GM18870 (cell line): Measurements from ENCODE around the gene ZNF148.
"Not testable (repeated sequence)": the region's sequence is repeated elsewhere in the genome, so short reads cannot be mapped to it uniquely, and the experiment has no call there.

Experiments
- ATAC-seq: cut with Tn5 transposase; IDR thresholded peaks from one replicate; pipeline ENCODE4 v1.9.1; 2021; ENCODE audit warnings: moderate library complexity; ENCODE audit not compliant: unreplicated experiment

Gene ZNF148

DNA sequence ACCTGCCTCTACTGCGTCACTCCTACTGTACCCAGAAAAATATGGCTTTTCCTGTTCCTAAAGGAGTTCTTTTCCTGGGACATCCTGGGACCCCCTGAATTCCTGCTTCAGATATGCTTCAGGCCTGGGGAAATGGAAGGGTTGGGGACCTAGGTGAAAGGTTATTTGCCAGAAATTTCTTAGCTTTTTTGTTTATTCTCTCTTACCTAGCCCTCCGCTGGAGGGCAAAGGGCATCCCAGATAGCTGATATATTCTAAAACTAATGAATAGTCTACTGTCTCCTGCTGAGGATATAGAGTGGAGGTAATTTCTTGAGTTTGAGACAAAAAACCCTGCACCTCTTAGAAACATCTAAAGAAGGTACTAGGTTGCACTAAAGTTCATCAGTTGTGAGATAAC, 3.6 kb upstream of the ZNF148 start:
- ATAC-seq, result no peak

DNA sequence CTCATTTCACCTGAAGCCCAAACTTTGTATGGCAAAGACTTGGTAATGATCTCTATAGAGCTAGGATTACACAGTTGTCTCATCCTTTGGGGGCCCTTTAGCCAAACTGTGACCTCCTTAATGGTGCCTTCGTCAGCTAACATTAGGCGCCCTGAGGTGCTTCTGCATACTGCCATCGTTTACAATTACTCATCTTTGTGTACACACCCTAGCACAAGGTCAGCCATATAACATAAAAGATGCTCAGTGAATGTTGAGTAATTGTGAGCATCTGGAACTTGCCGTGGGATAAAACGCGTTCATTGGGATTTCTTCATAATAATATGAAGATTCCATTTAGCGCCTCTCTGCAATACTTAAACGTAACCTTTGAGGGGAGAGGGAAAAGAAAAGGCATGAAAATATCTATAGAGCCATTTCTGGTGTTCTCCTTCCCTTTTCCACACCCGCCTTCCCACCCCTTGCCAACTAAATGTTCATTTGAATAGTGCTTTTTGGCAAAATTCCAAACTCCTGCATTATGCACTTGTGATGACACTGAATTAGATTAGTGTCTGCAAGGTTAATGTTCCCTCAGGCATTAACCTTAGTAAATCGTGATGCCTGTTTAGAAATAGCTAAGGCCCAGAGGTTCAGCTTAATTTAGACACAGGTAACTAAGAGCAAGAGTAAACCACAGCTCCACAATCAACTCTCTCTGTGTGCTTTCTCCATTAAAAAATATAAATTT, 990 bp upstream of the ZNF148 start:
- ATAC-seq, result no peak

DNA sequence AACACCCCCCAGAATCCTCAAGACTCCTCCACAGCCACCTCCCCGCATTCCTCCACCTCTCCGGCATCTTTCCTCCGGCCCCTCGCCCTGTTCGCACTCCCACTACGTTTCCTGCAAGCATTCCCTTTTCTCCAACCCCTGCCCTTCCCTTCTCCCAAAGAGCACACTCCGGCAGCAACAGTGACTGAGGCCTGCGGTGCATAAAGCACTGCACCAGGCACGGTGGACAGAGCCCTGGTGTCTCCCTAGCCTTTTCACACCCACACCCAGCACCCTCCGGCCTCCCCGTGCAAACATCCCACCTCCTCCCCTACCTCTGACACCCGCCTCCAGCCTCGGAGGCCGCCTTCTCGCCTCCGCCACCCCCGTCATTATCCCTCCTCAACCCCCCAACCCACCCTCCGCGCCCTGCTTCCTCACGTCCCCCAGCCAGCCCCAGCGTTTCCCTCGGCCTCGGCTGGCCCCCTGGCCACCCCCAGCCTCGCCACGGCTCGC, 577 bp downstream of the ZNF148 start:
- ATAC-seq, result no peak

DNA sequence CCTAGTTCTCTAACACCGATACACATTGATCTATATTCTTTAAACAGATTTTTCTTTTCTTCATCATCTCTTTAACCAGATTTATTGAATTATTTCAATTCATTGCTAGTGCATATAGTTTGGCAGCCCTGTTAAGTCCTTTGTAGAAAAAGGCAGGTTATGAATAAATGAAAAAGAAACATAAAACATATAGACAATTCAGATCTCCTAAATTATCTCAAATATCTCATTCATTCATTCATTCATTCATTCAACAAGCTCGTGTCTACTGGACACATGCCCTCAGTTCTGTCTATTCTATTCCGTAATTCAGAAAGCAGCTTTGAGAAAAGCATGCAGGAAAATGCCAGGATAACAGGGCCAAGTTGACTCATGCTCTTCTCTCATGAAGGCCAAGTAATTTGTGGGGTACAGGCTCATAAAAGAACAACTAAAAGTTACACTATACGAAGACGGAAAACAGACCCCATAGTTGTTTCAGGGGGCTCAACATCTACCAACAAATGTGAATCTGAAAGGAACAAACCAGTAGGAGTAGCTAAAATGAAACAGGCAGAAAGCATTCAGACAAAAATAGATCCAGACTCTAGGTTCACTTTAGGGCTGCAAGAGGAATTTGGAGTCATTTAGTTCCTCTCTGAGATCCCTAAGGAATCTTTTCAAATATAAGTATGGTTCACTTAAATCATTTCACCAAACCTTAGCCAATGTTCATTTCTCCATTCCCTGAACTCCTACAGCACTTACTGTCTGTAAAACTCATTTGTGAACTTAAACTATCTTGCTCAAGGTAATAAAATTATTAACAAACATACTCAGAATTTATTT, 7.5 kb downstream of the ZNF148 start:
- no peak for ATAC-seq

GRCh38 chr3:125366132-125366531, 9.0 kb downstream of the ZNF148 start:
- no peak for ATAC-seq

GRCh38 chr3:125359700-125360099, 15.4 kb downstream of the ZNF148 start:
- ATAC-seq, result no peak

- no peak for ATAC-seq
These were observed 16.2 kb downstream of the ZNF148 start for GRCh38 chr3:125358923-125359322.

GRCh38 chr3:125357837-125358236, 17.3 kb downstream of the ZNF148 start:
- ATAC-seq, result no peak

GRCh38 chr3:125357032-125357658, 18.0 kb downstream of the ZNF148 start:
- ATAC-seq, result no peak

- ATAC-seq, result no peak
These were observed 18.7 kb downstream of the ZNF148 start for GRCh38 chr3:125356140-125357026.

GRCh38 chr3:125353659-125354058, 21.5 kb downstream of the ZNF148 start:
- ATAC-seq, result no peak

DNA sequence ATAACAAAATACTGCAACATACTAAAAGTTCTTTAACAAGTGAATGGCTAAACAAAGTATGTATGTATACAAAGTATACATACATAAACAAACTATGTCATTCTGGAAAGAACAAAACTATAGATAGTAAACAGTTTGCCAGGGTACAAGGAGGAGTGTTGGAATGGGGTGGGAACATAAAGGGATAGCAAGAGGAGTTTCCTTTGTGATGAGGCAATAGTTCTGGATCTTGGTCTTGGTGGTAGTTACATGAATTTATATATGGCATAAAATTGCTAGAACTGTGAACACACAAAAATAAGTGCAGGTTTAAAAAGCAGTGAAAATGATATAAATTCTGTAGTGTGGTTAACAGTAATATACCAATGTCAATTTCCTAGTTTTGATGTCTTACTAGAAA, 22.0 kb downstream of the ZNF148 start:
- no peak for ATAC-seq

DNA sequence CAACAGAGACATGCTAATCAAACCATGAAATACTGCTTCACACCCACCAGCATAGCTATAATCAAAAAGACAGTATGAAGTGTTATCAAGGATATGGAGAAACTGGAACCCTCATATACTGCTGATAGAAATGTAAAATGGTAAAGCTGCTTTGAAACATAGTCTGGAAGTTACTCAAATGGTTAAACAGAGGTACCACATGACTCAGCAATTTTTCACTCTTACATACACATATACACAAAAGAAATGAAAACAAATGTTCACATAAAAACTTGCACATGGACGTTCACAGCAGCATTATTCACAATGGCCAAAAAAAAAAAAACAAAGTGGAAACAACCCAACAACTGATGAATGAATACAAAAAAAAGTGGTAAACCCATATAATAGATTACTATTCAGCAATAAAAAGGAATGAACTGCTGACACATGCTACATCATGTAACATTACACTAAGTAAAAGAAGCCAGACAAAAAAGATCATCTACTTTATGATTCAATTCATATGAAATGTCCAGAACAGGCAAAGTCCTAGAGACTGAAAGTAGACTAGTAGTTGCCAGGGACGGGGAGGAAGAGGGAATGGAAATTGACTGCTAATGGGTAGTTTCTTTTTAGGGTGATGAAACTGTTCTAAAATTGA, 23.2 kb downstream of the ZNF148 start:
- ATAC-seq, result no peak

- no peak for ATAC-seq
These were observed 24.0 kb downstream of the ZNF148 start for GRCh38 chr3:125351152-125351551.

GRCh38 chr3:125350597-125350996, 24.5 kb downstream of the ZNF148 start:
- ATAC-seq, result no peak

- no peak for ATAC-seq
These were observed 25.5 kb downstream of the ZNF148 start for GRCh38 chr3:125349556-125350165.

DNA sequence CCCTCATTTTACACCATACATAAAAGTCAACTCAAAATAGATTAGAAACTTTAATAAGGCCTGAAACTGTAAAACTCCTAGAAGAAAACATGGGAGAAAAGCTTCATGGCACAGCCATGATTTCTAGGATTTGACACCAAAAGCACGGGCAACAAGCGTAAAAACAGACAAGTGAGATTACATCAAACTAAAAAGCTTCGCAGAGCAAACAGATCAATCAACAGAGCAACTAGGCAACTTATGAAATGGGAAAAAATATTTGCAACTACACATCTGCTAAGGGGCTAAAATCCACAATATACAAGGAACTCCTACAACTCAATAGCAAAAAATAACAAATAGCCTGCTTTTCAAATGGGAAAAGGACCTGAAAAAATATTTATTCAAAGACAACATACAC, 26.1 kb downstream of the ZNF148 start:
- no peak for ATAC-seq

GRCh38 chr3:125343367-125343766, 31.8 kb downstream of the ZNF148 start:
- not testable (repeated sequence) for ATAC-seq

- no peak for ATAC-seq
These were observed 35.0 kb downstream of the ZNF148 start for GRCh38 chr3:125340121-125340520.

DNA sequence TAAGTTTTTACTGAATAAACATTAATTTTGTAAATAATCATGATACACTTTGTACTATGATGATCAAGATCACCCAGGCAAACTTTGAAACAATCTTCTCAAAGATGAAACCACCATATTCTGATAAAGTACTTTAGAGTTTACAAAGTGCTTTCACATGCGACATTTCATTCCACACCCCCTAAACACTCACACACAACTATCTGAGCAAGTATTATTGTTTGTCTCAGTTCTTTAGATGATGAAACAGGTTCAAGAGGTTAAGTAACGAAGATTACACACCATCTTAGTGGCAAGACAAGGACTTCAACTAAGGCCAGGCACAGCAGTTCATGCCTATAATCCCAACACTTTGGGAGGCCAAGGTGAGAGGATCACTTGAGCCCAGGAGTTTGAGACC, 37.6 kb downstream of the ZNF148 start:
- ATAC-seq, result no peak
